GM18511 (cell line): ENCODE results near the gene PIK3CA.
"Not testable (repeated sequence)": the region's sequence is repeated elsewhere in the genome, so short reads cannot be mapped to it uniquely, and the experiment has no call there.

Experiments
- ATAC-seq: cut with Tn5 transposase; IDR thresholded peaks from one replicate; pipeline ENCODE4 v1.9.1; 2021; ENCODE audit warnings: mild to moderate bottlenecking, moderate library complexity; ENCODE audit not compliant: unreplicated experiment

PIK3CA gene

DNA sequence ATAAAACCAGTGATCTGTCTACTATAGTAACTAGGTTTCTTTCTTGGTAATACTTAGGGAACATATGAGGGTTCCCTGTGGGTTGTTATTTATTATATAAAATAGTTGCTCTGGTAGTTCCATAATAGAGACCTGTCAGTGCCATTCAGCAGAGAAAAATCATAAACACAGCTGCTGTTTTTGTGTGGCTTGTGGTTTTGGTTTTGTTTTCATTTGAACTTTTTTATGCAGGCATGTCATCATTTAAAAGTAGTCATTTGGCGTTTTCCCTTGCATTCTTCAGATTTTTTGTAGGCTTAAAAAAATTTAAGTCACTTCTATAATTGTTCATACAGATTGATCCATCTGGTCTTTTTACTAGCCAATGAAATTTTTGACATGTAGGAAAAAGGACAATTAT lies 47.9 kb downstream of the PIK3CA start:
- peak; percentile 87 for ATAC-seq

GRCh38 chr3:179196700-179197099 lies 48.5 kb downstream of the PIK3CA start:
- no peak for ATAC-seq

DNA sequence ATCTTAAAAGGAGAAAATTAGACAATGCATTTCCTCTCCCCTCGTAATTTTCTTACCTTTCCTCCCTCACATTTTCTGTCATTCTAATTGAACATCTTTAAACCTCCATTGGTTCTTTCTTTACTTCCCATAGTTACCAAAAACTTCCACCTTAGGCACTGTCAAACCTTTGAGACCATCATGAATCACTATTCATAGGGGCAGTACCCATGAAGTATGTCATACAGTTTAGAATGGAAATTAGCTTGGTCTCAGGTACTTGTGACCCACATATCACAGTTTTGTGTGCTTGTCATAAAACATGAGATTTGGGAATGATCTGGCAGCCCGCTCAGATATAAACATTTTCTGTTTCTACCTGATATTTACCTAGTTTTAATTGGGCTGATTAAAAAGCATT lies 52.6 kb downstream of the PIK3CA start:
- ATAC-seq, result no peak

GRCh38 chr3:179215550-179215949 lies 67.4 kb downstream of the PIK3CA start:
- not testable (repeated sequence) for ATAC-seq

DNA sequence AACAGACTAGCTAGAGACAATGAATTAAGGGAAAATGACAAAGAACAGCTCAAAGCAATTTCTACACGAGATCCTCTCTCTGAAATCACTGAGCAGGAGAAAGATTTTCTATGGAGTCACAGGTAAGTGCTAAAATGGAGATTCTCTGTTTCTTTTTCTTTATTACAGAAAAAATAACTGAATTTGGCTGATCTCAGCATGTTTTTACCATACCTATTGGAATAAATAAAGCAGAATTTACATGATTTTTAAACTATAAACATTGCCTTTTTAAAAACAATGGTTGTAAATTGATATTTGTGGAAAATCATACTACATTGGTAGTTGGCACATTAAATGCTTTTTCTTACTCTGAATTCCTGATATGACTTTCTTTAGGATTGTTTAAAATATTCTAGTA lies 70.1 kb downstream of the PIK3CA start:
- not testable (repeated sequence) for ATAC-seq

GRCh38 chr3:179223548-179223947 lies 75.4 kb downstream of the PIK3CA start:
- no peak for ATAC-seq

- ATAC-seq, result no peak
Observed at GRCh38 chr3:179224584-179224983, 76.4 kb downstream of the PIK3CA start.

GRCh38 chr3:179227349-179227748 lies 79.2 kb downstream of the PIK3CA start:
- no peak for ATAC-seq

DNA sequence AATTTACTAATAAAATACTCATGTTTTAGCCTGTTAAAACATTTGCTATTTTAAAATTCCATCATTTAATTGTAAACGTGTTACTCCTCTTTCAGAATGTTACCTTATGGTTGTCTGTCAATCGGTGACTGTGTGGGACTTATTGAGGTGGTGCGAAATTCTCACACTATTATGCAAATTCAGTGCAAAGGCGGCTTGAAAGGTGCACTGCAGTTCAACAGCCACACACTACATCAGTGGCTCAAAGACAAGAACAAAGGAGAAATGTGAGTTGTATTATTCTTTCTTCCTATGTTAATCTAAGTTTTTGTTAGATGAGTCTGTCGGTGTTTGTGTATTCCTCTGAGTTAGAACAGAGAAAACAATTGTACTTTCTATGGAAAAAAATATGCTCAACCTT lies 81.0 kb downstream of the PIK3CA start:
- no peak for ATAC-seq

GRCh38 chr3:179233043-179233442 lies 84.9 kb downstream of the PIK3CA start:
- no peak for ATAC-seq

- ATAC-seq, result no peak
Observed at GRCh38 chr3:179234199-179234598, 86.0 kb downstream of the PIK3CA start.

- ATAC-seq, result peak; percentile 83
Observed at GRCh38 chr3:179236669-179237301, 88.6 kb downstream of the PIK3CA start.

GRCh38 chr3:179240299-179240698 lies 92.1 kb downstream of the PIK3CA start:
- ATAC-seq, result peak; percentile 44

- ATAC-seq, result not testable (repeated sequence)
Observed at GRCh38 chr3:179242859-179243258, 94.7 kb downstream of the PIK3CA start.

- no peak for ATAC-seq
Observed at GRCh38 chr3:179244878-179245277, 96.7 kb downstream of the PIK3CA start.

DNA sequence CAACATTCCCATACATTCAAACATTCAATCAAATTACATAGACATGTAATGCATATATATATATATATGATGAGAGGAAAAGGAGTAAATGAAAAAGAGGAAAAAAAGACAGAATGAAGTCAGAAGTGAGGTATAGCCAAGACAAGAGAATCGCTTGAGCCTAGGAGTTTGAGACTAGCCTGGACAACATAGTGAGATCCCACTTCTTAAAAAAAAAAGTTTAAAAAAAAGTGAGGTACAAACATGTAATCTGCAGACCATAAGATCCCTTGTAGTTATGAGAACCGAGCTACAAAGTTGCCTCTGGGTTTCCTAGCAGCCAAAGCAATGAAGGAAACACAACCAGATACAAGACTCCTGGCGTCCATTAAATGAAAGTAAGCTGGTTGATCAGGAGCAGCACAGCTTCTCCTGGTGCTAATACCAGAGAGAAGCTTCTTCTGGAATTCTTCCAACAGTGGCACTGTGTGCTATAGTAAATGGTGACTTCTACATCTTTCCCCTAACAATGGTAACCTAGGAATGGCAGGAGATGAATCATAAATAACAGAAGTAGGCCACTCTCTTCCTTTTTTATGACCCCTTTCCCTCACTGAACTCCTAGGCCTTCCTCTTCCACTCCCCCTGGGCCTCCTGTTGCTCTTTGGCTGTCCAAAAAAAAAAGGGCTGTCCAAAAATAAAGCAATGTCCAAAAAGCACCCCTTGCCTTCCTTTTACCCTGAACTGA lies 99.3 kb downstream of the PIK3CA start:
- ATAC-seq, result no peak

- ATAC-seq, result no peak
Observed at GRCh38 chr3:179250803-179251476, 102.8 kb downstream of the PIK3CA start, which contains the start of gene KCNMB3. TSS of gene KCNMB3 (minus strand) at chr3:179251114. CDS start at chr3:179250990, 124 bp downstream.

DNA sequence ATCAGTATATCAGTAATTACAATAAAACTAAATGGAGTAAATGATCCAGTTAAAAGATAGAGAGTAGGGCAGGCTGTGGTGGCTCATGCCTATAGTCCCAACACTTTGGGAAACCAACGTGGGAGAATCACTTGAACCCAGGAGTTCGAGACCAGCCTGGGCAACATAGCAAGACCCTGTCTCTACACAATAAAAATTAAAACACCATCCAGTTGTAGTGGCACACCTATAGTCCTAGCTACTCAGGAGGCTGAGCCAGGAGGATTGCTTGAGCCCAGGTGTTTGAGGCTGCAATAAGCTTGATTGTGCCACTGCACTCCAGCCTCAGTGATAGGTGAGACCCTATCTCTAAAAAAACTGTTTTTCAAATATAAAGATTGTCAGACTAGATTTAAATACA lies 108.7 kb downstream of the PIK3CA start:
- no peak for ATAC-seq

DNA sequence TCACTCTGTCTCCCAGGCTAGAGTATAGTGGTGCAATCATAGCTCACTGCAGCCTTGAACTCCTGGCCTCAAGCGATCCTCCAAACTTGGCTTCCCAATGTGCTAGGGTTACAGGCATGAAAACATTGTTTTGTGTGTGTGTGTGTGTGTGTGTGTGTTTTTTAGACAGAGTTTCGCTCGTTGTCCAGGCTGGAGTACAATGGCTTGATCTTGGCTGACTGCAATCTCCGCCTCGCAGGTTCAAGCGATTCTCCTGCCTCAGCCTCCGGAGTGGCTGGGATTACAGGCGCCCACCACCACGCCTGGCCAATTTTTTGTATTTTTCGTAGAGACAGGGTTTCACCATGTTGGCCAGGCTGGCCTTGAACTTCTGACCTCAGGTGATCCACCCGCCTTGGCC lies 109.6 kb downstream of the PIK3CA start:
- ATAC-seq, result not testable (repeated sequence)

DNA sequence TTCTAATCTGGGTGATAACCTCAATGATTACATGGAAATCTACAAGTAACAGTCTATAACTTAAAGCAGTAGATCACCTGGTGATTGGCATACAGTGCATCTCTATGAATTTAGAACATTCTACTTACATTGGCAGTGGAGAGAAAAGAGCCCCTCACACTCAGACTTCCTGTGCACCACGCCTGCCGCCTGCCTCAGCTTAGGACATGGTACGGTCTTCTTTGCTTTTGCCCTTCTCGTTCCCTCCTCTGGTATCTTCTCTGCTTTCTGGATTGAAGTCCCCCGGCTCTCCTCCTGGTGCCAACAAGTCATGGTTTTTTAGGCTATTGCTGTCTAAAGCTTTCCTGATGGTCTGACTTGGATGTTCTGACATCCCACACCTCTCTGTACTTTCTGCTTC lies 110.7 kb downstream of the PIK3CA start:
- ATAC-seq, result no peak

- not testable (repeated sequence) for ATAC-seq
Observed at GRCh38 chr3:179259959-179260756, 112.0 kb downstream of the PIK3CA start.
